Progenitor cell of endocrine pancreas (in vitro differentiated cells): ENCODE data around the gene CDH4. TPM values are rescaled to one million over a fixed set of nuclear protein-coding genes. Genes with fewer than 3 reads are reported as not detected.

Experiments
- DNase-seq: peaks from one replicate; pipeline ENCODE4 v3.0.0; 2021; ENCODE audit warnings: low spot score; ENCODE audit not compliant: unreplicated experiment
- H3K27ac Mint-ChIP-seq: 2 replicates; pipeline ENCODE4 v1.8.0; 2021; ENCODE audit warnings: mild to moderate bottlenecking, moderate library complexity, mixed read lengths
- H3K27me3 Mint-ChIP-seq: 2 replicates; pipeline ENCODE4 v1.8.0; 2021; ENCODE audit warnings: mixed read lengths
- H3K36me3 Mint-ChIP-seq: 2 replicates; pipeline ENCODE4 v1.8.0; 2022; ENCODE audit warnings: mixed read lengths; ENCODE audit not compliant: insufficient read depth
- H3K4me1 Mint-ChIP-seq: 2 replicates; pipeline ENCODE4 v1.8.0; 2021; ENCODE audit warnings: low read depth, mixed read lengths
- H3K4me3 Mint-ChIP-seq: 2 replicates; pipeline ENCODE4 v1.8.0; 2021; ENCODE audit warnings: low read depth, mild to moderate bottlenecking, moderate library complexity, mixed read lengths
- H3K9me3 Mint-ChIP-seq: 2 replicates; pipeline ENCODE4 v1.8.0; 2021; ENCODE audit warnings: low read depth, mixed read lengths
- CTCF ChIP-seq: fragments of 200-600 bp; sonication (generic); IDR thresholded peaks from one replicate; pipeline ENCODE4 v1.5.0; 2021; ENCODE audit warnings: antibody characterized with exemption, mild to moderate bottlenecking; ENCODE audit not compliant: unreplicated experiment
- total RNA-seq: library from RNA; stranded (reverse); gene quantifications from 2 replicates; pipeline ENCODE4 v1.2.1, GENCODE V29; 2021

The CDH4 gene
- total RNA-seq, 1 donor from 2014 or later = 0.43 TPM

GRCh38 chr20:61873651-61874420, 621.8 kb downstream of the CDH4 start:
- H3K27ac Mint-ChIP-seq = no peak overlapping the region
- H3K4me1 Mint-ChIP-seq = no peaks in the 10 kb centered on the region
- DNase-seq = no peak
- peaks cover 4% of the 10 kb centered on the region for H3K9me3 Mint-ChIP-seq
- H3K36me3 Mint-ChIP-seq = no peaks in the 10 kb centered on the region
- H3K27me3 Mint-ChIP-seq = peaks cover 2% of the 10 kb centered on the region
- TF ChIP-seq CTCF = no peak
- no peak overlapping the region for H3K4me3 Mint-ChIP-seq

- TF ChIP-seq CTCF = no peak
- DNase-seq = no peak
- H3K9me3 Mint-ChIP-seq = peaks cover 4% of the 10 kb centered on the region
- no peaks in the 10 kb centered on the region for H3K36me3 Mint-ChIP-seq
- no peaks in the 10 kb centered on the region for H3K4me1 Mint-ChIP-seq
- H3K4me3 Mint-ChIP-seq = no peak overlapping the region
- no peak overlapping the region for H3K27ac Mint-ChIP-seq
- H3K27me3 Mint-ChIP-seq = peaks cover 2% of the 10 kb centered on the region
Observed at GRCh38 chr20:61874421-61875068, 622.5 kb downstream of the CDH4 start.

- peaks cover 2% of the 10 kb centered on the region for H3K27me3 Mint-ChIP-seq
- DNase-seq = no peak
- TF ChIP-seq CTCF = peak; percentile 16
- no peaks in the 10 kb centered on the region for H3K4me1 Mint-ChIP-seq
- no peaks in the 10 kb centered on the region for H3K36me3 Mint-ChIP-seq
- H3K27ac Mint-ChIP-seq = no peak overlapping the region
- H3K4me3 Mint-ChIP-seq = no peak overlapping the region
- H3K9me3 Mint-ChIP-seq = peaks cover 4% of the 10 kb centered on the region
Observed at GRCh38 chr20:61875221-61875885, 623.3 kb downstream of the CDH4 start.

- Mint-ChIP-seq H3K27me3 (peaks cover 2% of the 10 kb centered on the region), H3K27ac (no peak overlapping the region), H3K4me1 (no peaks in the 10 kb centered on the region), H3K4me3 (no peak overlapping the region), H3K9me3 (peaks cover 4% of the 10 kb centered on the region), H3K36me3 (no peaks in the 10 kb centered on the region)
- DNase-seq = no peak
- TF ChIP-seq CTCF = no peak
Observed at GRCh38 chr20:61875996-61876395, 623.9 kb downstream of the CDH4 start.

- Mint-ChIP-seq H3K4me1 (no peaks in the 10 kb centered on the region), H3K36me3 (no peaks in the 10 kb centered on the region), H3K9me3 (no peaks in the 10 kb centered on the region), H3K27ac (no peak overlapping the region), H3K27me3 (peaks cover 2% of the 10 kb centered on the region), H3K4me3 (no peak overlapping the region)
- no peak for DNase-seq
- TF ChIP-seq CTCF = no peak
Observed at GRCh38 chr20:61876952-61877728, 625.1 kb downstream of the CDH4 start.
